Upper lobe of left lung (tissue), 6 donors: Measurements from ENCODE around the gene PPP6C. TPM values are rescaled to one million over a fixed set of nuclear protein-coding genes. Genes with fewer than 3 reads are reported as not detected.

Experiments
- ATAC-seq, 2 donors: fragments of 200-7000 bp; cut with Tn5 transposase; one replicate each; pipeline ENCODE4 v1.9.1; 2022; ENCODE audit warnings: mild to moderate bottlenecking in 2 of 2, moderate library complexity in 2 of 2; ENCODE audit not compliant: low FRiP score in 2 of 2
- DNase-seq, 2 donors: peaks; one replicate each; pipeline ENCODE4 v3.0.0-alpha.2; 2019 to 2020
- H3K27ac ChIP-seq, 4 donors: fragments of 200-600 bp; sonication (generic); one replicate each; pipeline ENCODE4 v1.5.1; 2016 to 2019
- H3K27me3 ChIP-seq, 4 donors: fragments of 200-600 bp; sonication (generic); one replicate each; pipeline ENCODE4 v1.5.1; 2017 to 2019
- H3K36me3 ChIP-seq, 4 donors: fragments of 200-600 bp; sonication (generic); one replicate each; pipeline ENCODE4 v1.5.1; 2016 to 2019
- H3K4me1 ChIP-seq, 4 donors: fragments of 200-600 bp; sonication (generic); one replicate each; pipeline ENCODE4 v1.5.1; 2018 to 2019
- H3K4me3 ChIP-seq, 4 donors: fragments of 200-600 bp; sonication (generic); one replicate each; pipeline ENCODE4 v1.5.1; 2017 to 2019; ENCODE audit warnings: mild to moderate bottlenecking in 2 of 4, moderate library complexity in 1 of 4
- H3K9me3 ChIP-seq, 4 donors: fragments of 200-600 bp; sonication (generic); one replicate each; pipeline ENCODE4 v1.5.1; 2018 to 2019
- EP300 ChIP-seq, 4 donors: sonication (generic); formaldehyde crosslinking; IDR thresholded peaks; one replicate each; pipeline ENCODE4 v1.5.1; 2017; ENCODE audit warnings: antibody characterized with exemption in 4 of 4, control low read depth in 2 of 4
- POLR2A ChIP-seq, 4 donors: fragments of 450-650 bp; IDR thresholded peaks; one replicate each; pipeline ENCODE4 v1.5.1; 2016 to 2017; ENCODE audit warnings: antibody characterized with exemption in 4 of 4, mild to moderate bottlenecking in 2 of 4
- POLR2AphosphoS5 ChIP-seq, 2 donors: sonication (generic); formaldehyde crosslinking; IDR thresholded peaks; one replicate each; pipeline ENCODE4 v1.5.1; 2017; ENCODE audit warnings: antibody characterized with exemption in 2 of 2
- WGBS, 2 donors: methylation state at CpG; one replicate each; pipeline ENCODE4 v1.1.5; 2017 to 2018; 5-methylcytosine and 5-hydroxymethylcytosine counted together
- total RNA-seq, 6 donors: library from RNA; depleted of rRNA in 4 of 6; stranded (reverse); fragments of >200 nt in 4 of 6; gene quantifications; one replicate each; pipeline versions ENCODE4 v1.1.0 to v1.2.1, GENCODE V29; 2016 to 2021
- TF ChIP-seq, protein P1 (sequence below), 6 experiments: fragments of 450-650 bp in 4 of 6; fragments of 200-600 bp in 2 of 6; sonication (generic) in 2 of 6; IDR thresholded peaks; one replicate each; pipeline ENCODE4 v1.5.1; 2016 to 2019; ENCODE audit warnings: antibody characterized with exemption in 6 of 6
- donor health status: DM: no; HTN: no; CAD: no; lungs with moderate emphysema.
- donor health status: DM: no; HTN: yes; CAD: no; lungs with severe emphysema.

The PPP6C gene
- total RNA-seq, 6 donors from 2014 or later = 7.5 to 42.5 (median 36.7) TPM

DNA sequence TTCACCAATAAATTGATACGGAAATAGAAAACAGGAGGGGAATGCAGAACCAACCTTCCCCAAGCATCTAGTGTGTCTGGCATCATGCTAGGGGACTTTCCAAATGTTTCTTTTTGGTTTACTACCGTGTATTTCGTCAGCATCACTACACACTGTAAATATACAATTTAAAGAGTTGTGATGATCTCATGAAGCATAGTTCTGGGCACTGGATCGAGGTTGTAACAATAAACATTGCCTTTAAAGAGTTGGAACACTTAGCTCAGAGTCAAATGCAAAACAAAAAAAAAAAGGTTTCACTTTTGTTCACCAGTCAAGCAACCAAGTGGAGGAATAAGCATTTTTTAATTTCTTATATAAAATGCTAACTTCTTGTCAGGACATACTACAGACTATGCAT is 43.4 kb downstream of the PPP6C start:
- no peak for ATAC-seq

DNA sequence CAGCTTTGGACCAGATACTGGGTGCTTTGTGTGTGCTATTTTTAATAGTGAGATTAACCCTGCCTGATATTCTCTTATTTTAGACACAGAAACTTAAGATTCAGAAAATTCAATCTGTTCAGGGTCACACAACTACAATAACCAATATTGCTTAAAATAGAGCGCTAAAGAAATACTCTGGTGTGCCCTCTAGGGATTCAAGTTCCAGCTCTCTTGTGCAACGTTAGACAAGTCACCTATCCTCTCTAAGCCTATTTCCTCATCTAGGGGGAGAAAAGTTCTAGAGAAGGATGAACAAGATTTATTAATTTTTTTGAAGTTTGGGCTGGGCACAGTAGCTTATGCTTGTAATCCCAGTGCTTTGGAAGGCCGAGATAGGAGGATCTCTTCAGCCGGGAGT is 44.2 kb downstream of the PPP6C start:
- 73 to 84% methylated on average over 4 of the region's 4 CpGs for WGBS, 2 donors
- Histone ChIP-seq H3K9me3 (no peaks in the 10 kb centered on the region), H3K27ac (peak overlapping the region in 1 of 4 donors; percentile 9), H3K36me3 (peaks cover 0 to 13% (median 8%) of the 10 kb centered on the region in 4 donors), H3K27me3 (no peaks in the 10 kb centered on the region), H3K4me3 (no peak overlapping the region), H3K4me1 (peaks cover 9 to 43% (median 20%) of the 10 kb centered on the region in 4 donors)
- DNase-seq = no peak
- TF ChIP-seq EP300 (IDR thresholded peaks at IDR 0.05) (no peak), POLR2A (IDR thresholded peaks at IDR 0.05) (no peak), POLR2AphosphoS5 (IDR thresholded peaks at IDR 0.05) (no peak)
- TF ChIP-seq, protein P1, sequence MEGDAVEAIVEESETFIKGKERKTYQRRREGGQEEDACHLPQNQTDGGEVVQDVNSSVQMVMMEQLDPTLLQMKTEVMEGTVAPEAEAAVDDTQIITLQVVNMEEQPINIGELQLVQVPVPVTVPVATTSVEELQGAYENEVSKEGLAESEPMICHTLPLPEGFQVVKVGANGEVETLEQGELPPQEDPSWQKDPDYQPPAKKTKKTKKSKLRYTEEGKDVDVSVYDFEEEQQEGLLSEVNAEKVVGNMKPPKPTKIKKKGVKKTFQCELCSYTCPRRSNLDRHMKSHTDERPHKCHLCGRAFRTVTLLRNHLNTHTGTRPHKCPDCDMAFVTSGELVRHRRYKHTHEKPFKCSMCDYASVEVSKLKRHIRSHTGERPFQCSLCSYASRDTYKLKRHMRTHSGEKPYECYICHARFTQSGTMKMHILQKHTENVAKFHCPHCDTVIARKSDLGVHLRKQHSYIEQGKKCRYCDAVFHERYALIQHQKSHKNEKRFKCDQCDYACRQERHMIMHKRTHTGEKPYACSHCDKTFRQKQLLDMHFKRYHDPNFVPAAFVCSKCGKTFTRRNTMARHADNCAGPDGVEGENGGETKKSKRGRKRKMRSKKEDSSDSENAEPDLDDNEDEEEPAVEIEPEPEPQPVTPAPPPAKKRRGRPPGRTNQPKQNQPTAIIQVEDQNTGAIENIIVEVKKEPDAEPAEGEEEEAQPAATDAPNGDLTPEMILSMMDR (IDR thresholded peaks at IDR 0.05) = no peak
- ATAC-seq = no peak

More for the DNA sequence above, 43.4 kb downstream of the PPP6C start:
- no peaks in the 10 kb centered on the region for H3K27me3 ChIP-seq
- no peak overlapping the region for H3K4me3 ChIP-seq
- DNase-seq = no peak
- H3K27ac ChIP-seq = peak overlapping the region in 2 of 4 donors; percentile 35 to 49
- 27 to 32% methylated on average over 4 of the region's 4 CpGs for WGBS, 2 donors
- no peak for TF ChIP-seq POLR2AphosphoS5 (IDR thresholded peaks at IDR 0.05)
- TF ChIP-seq, protein P1 (IDR thresholded peaks at IDR 0.05) = no peak
- no peak for TF ChIP-seq POLR2A (IDR thresholded peaks at IDR 0.05)
- no peak for TF ChIP-seq EP300 (IDR thresholded peaks at IDR 0.05)
- peaks cover 1 to 21% (median 15%) of the 10 kb centered on the region in 4 donors for H3K36me3 ChIP-seq
- H3K4me1 ChIP-seq = peaks cover 9 to 43% (median 20%) of the 10 kb centered on the region in 4 donors
- H3K9me3 ChIP-seq = no peaks in the 10 kb centered on the region

DNA sequence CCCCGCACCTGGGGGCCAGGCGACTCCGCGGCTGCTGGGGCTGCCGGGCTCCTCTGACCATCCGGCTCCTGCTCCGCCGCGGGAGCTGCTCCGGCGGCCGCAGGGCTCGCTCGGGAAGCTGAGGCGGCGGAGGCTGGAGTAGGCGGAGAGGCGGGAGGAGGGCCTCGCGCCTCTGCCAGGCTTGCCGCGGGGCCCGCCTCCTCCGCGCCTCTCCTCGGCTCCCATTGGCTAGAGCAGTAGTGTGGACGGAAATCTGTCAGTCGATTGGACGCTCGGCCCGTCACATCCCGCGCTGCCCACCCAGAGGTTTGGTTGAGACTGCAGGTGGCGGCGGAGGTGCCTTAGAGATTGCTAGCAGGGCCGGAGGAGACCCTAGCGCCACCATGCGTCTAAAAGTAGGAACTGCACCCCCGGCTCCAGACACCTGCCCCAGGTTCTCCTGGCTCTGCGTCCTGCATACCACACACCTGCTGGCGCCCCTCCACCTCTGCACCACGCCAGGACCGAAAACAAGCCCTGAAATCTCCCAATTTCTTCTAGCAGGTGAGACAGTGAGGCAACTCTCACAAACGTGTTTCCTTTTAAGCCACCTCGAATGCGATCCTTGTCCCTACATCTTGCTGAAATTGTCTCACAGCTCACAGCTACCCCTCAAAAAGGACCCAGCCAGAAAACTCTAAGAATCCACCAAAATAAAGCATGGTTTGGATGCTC is 46.1 kb downstream of the PPP6C start, which contains the start of gene SCAI:
TSS of gene SCAI (minus strand) at position 152 of the 714 bp plus-strand sequence. CDS start at position 61, 91 bp downstream.
- H3K9me3 ChIP-seq = no peaks in the 10 kb centered on the region
- TF ChIP-seq EP300 (IDR thresholded peaks at IDR 0.05) (no peak), POLR2AphosphoS5 (IDR thresholded peaks at IDR 0.05) (peak; percentile 39 to 74), POLR2A (IDR thresholded peaks at IDR 0.05) (peak in 2 of 4 donors; percentile 32 to 71)
- TF ChIP-seq, protein P1 (IDR thresholded peaks at IDR 0.05) = peak; percentile 98 to 100 (median 100)
- ATAC-seq (peak; percentile 100), DNase-seq (peak; percentile 98 to 100)
- peak within 1 kb of the TSS; percentile 68 to 85 (median 78) for H3K27ac ChIP-seq
- no peaks in the 10 kb centered on the region for H3K36me3 ChIP-seq
- WGBS, 2 donors = 0 to 13% methylated on average over 3 to 13 of the region's 46 CpGs
- peaks cover 9 to 43% (median 20%) of the 10 kb centered on the region in 4 donors for H3K4me1 ChIP-seq
- H3K27me3 ChIP-seq = no peaks in the 10 kb centered on the region
- H3K4me3 ChIP-seq = peak within 1 kb of the TSS; percentile 77 to 94 (median 90)

DNA sequence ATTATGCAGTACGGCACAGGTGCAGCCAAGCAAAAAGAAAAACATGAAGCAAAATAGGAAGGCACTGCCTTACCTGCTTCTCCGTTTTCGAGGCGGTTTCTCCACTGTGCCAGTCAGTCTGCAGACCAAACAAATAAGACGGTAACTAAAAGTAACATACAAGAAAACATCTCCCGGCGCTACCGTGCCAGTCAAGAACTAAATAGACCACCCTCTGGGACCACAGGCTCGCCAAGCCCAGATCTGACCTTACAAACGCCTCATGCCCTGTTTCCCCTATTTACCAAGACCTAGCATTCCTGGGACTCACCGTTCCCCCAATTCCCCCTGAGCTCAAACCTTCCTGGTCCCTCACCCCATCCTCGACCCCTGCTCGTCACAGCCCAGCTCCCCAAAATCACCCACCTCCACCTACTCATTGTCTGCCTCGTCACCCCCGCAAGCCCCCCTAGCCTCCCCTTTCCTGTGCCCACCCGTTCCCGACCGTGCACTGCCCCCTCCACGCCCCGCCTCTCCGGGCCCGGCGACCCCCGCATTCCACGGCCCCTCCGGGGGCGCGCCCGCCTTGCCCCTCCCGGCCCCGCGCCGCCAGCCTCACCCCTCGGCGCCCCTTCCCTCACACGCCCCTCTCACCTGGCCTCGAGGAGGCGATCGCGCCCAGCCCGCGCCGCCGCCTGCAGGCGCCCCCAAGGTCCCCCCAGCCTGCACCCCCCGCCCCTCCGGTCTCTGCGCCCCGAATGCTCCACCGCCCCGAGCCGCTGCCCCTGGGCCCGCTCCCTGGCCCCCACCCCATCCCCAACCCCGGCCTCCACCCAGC is 46.8 kb downstream of the PPP6C start:
- WGBS, 2 donors = 2 to 3% methylated on average over 25 to 30 of the region's 54 CpGs
- TF ChIP-seq EP300 (IDR thresholded peaks at IDR 0.05) (no peak), POLR2A (IDR thresholded peaks at IDR 0.05) (no peak), POLR2AphosphoS5 (IDR thresholded peaks at IDR 0.05) (no peak)
- TF ChIP-seq, protein P1 (IDR thresholded peaks at IDR 0.05) = no peak
- DNase-seq = no peak

More for the DNA sequence above, 46.8 kb downstream of the PPP6C start:
- peaks cover 9 to 36% (median 17%) of the 10 kb centered on the region in 4 donors for H3K4me1 ChIP-seq
- peak overlapping the region; percentile 77 to 94 (median 90) for H3K4me3 ChIP-seq
- H3K27ac ChIP-seq = peak overlapping the region; percentile 68 to 85 (median 78)
- H3K9me3 ChIP-seq = no peaks in the 10 kb centered on the region
- ATAC-seq = no peak
- H3K27me3 ChIP-seq = no peaks in the 10 kb centered on the region
- H3K36me3 ChIP-seq = no peaks in the 10 kb centered on the region
